GM04503 (cell line): ENCODE data around the gene GPSM1.

Experiments used
- DNase-seq: peaks from one replicate; pipeline ENCODE4 v3.0.0-alpha.2; 2012; ENCODE audit warnings: low read depth

Gene GPSM1

GRCh38 chr9:136332482-136332983 lies 5.2 kb downstream of the GPSM1 start:
- DNase-seq, result no peak

GRCh38 chr9:136333045-136333444 lies 5.7 kb downstream of the GPSM1 start:
- DNase-seq, result no peak

GRCh38 chr9:136333486-136333885 lies 6.1 kb downstream of the GPSM1 start:
- DNase-seq, result no peak

- no peak for DNase-seq
Observed at GRCh38 chr9:136334541-136334940, 7.2 kb downstream of the GPSM1 start.

GRCh38 chr9:136335296-136336155 lies 8.2 kb downstream of the GPSM1 start:
- DNase-seq, result no peak

- DNase-seq, result no peak
Observed at GRCh38 chr9:136336156-136336870, 9.0 kb downstream of the GPSM1 start.

GRCh38 chr9:136336881-136337280 lies 9.5 kb downstream of the GPSM1 start:
- DNase-seq, result no peak

- DNase-seq, result no peak
Observed at GRCh38 chr9:136337416-136338395, 10.4 kb downstream of the GPSM1 start.

- DNase-seq, result no peak
Observed at GRCh38 chr9:136338511-136338910, 11.2 kb downstream of the GPSM1 start.

GRCh38 chr9:136339173-136339957 lies 12.0 kb downstream of the GPSM1 start:
- no peak for DNase-seq

GRCh38 chr9:136339958-136340310 lies 12.6 kb downstream of the GPSM1 start:
- no peak for DNase-seq

- DNase-seq, result no peak
Observed at GRCh38 chr9:136340356-136341041, 13.2 kb downstream of the GPSM1 start.

- no peak for DNase-seq
Observed at GRCh38 chr9:136341042-136341655, 13.8 kb downstream of the GPSM1 start.

- no peak for DNase-seq
Observed at GRCh38 chr9:136341769-136342168, 14.4 kb downstream of the GPSM1 start.

- DNase-seq, result no peak
Observed at GRCh38 chr9:136342181-136343120, 15.1 kb downstream of the GPSM1 start.

GRCh38 chr9:136343121-136343883 lies 16.0 kb downstream of the GPSM1 start:
- DNase-seq, result no peak

- no peak for DNase-seq
Observed at GRCh38 chr9:136343884-136344269, 16.5 kb downstream of the GPSM1 start.

- no peak for DNase-seq
Observed at GRCh38 chr9:136344544-136345280, 17.4 kb downstream of the GPSM1 start.
